ENCODE data around the gene ZBTB7C. TPM values are rescaled to one million over a fixed set of nuclear protein-coding genes. Genes with fewer than 3 reads are reported as not detected.

ZBTB7C gene
- polyA plus RNA-seq, 1 donor (not counting 4 experiments of a cell fraction or from before 2014, with no cell fraction given), result 0.58 TPM

DNA sequence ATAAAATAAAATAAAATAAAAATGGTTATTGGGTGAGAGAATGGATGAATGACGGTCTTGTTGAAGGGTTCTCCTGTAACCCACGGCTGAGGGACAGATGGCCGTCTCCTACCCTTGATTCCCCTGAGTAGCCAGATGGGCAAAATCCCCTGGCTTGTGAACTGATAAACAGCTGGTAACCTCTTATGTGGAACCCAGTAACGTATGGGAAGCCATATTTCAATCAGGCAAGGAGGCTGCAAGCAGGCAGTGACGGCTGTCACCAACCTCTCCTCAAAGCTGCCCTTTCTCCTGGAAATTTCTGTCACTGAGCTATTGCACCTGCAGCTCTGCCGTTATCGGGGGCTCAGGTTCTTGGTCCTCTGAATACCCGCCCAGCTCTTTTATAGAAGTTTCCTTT, 313.5 kb downstream of the ZBTB7C start:
- no peak for TF ChIP-seq EZH2 (IDR thresholded peaks at IDR 0.05; ENCODE audit: low read length)
- TF ChIP-seq, protein P1, sequence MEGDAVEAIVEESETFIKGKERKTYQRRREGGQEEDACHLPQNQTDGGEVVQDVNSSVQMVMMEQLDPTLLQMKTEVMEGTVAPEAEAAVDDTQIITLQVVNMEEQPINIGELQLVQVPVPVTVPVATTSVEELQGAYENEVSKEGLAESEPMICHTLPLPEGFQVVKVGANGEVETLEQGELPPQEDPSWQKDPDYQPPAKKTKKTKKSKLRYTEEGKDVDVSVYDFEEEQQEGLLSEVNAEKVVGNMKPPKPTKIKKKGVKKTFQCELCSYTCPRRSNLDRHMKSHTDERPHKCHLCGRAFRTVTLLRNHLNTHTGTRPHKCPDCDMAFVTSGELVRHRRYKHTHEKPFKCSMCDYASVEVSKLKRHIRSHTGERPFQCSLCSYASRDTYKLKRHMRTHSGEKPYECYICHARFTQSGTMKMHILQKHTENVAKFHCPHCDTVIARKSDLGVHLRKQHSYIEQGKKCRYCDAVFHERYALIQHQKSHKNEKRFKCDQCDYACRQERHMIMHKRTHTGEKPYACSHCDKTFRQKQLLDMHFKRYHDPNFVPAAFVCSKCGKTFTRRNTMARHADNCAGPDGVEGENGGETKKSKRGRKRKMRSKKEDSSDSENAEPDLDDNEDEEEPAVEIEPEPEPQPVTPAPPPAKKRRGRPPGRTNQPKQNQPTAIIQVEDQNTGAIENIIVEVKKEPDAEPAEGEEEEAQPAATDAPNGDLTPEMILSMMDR (optimal IDR thresholded peaks at IDR 0.05 in 1 of 3, IDR thresholded peaks at IDR 0.05 in 1 of 3, conservative IDR thresholded peaks at IDR 0.05 in 1 of 3; ENCODE audit: extremely low read depth in 1 of 3, insufficient read depth in 2 of 3, low read length in 3 of 3), result no peak
- no peaks in the 10 kb centered on the region for H4K20me1 ChIP-seq (ENCODE audit: control insufficient read depth, extremely low read depth, insufficient read depth, low read length)
- H3K27me3 ChIP-seq (ENCODE audit: control insufficient read depth, extremely low read depth, insufficient read depth, low read length), result peaks cover 1% of the 10 kb centered on the region
- H3K4me2 ChIP-seq (ENCODE audit: control insufficient read depth, extremely low read depth, insufficient read depth, low read depth, low read length), result no peak overlapping the region
- H2AFZ ChIP-seq (ENCODE audit: control insufficient read depth, low read length), result no peak overlapping the region
- no peak overlapping the region for H3K4me3 ChIP-seq (ENCODE audit: control insufficient read depth in 2 of 3, extremely low read depth in 1 of 3, insufficient read depth in 2 of 3, low read depth in 1 of 3, low read length in 3 of 3)
- no peaks in the 10 kb centered on the region for H3K9me1 ChIP-seq (ENCODE audit: control insufficient read depth, extremely low read depth, insufficient read depth, low read length)
- H3K79me2 ChIP-seq (ENCODE audit: control insufficient read depth, insufficient read depth, low read length), result no peaks in the 10 kb centered on the region
- no peaks in the 10 kb centered on the region for H3K36me3 ChIP-seq (ENCODE audit: control insufficient read depth in 2 of 2, extremely low read depth in 1 of 2, insufficient read depth in 2 of 2, low read length in 2 of 2)
- H3K27ac ChIP-seq (ENCODE audit: control insufficient read depth, insufficient read depth, low read length), result no peak overlapping the region
- dilution Hi-C loops (cut with MboI; ENCODE audit: extremely low pct_ligation_motif_present, low sequenced_read_pairs), result no loop called here
- FAIRE-seq (no peak), DNase-seq (ENCODE audit: low read depth, low spot score) (no peak)
- H3K9ac ChIP-seq (ENCODE audit: control insufficient read depth, extremely low read depth, insufficient read depth, low read length), result no peak overlapping the region
- H3K4me1 ChIP-seq (ENCODE audit: control insufficient read depth, extremely low read depth, insufficient read depth, low read length), result peaks cover 13% of the 10 kb centered on the region
- H3K9me3 ChIP-seq (ENCODE audit: control insufficient read depth, low read depth, low read length), result no peaks in the 10 kb centered on the region

DNA sequence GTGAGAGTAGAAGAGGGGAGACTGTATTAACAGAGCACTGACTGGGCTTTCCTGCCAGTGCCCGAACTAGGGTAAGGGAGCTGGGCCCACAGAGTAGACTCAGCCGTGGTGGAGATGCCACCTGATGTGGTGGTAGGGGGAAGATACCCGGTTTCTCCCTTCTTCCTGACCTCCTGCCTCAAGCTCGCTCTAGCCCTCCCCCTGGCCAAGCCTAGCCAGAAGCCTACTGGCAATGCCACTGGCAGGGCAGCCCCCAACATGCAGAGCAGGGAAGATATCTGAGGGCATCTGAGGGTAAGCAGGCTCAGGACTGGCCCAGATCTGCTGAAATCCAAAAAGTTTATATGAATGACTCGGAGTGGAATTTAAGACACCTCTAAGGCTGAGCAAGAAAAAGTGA, 316.1 kb downstream of the ZBTB7C start:
- no peaks in the 10 kb centered on the region for H3K79me2 ChIP-seq (ENCODE audit: control insufficient read depth, insufficient read depth, low read length)
- H4K20me1 ChIP-seq (ENCODE audit: control insufficient read depth, extremely low read depth, insufficient read depth, low read length), result no peaks in the 10 kb centered on the region
- H3K9me3 ChIP-seq (ENCODE audit: control insufficient read depth, low read depth, low read length), result no peaks in the 10 kb centered on the region
- no peak overlapping the region for H3K4me2 ChIP-seq (ENCODE audit: control insufficient read depth, extremely low read depth, insufficient read depth, low read depth, low read length)
- dilution Hi-C loops (cut with MboI; ENCODE audit: extremely low pct_ligation_motif_present, low sequenced_read_pairs), result no loop called here
- no peak for FAIRE-seq
- no peak overlapping the region for H3K27ac ChIP-seq (ENCODE audit: control insufficient read depth, insufficient read depth, low read length)
- H3K27me3 ChIP-seq (ENCODE audit: control insufficient read depth, extremely low read depth, insufficient read depth, low read length), result no peaks in the 10 kb centered on the region
- TF ChIP-seq, protein P1 (optimal IDR thresholded peaks at IDR 0.05 in 1 of 3, IDR thresholded peaks at IDR 0.05 in 1 of 3, conservative IDR thresholded peaks at IDR 0.05 in 1 of 3; ENCODE audit: extremely low read depth in 1 of 3, insufficient read depth in 2 of 3, low read length in 3 of 3), result no peak
- no peak for TF ChIP-seq EZH2 (IDR thresholded peaks at IDR 0.05; ENCODE audit: low read length)
- H3K9ac ChIP-seq (ENCODE audit: control insufficient read depth, extremely low read depth, insufficient read depth, low read length), result no peak overlapping the region
- no peaks in the 10 kb centered on the region for H3K36me3 ChIP-seq (ENCODE audit: control insufficient read depth in 2 of 2, extremely low read depth in 1 of 2, insufficient read depth in 2 of 2, low read length in 2 of 2)
- DNase-seq (ENCODE audit: low read depth, low spot score), result no peak
- H3K4me3 ChIP-seq (ENCODE audit: control insufficient read depth in 2 of 3, extremely low read depth in 1 of 3, insufficient read depth in 2 of 3, low read depth in 1 of 3, low read length in 3 of 3), result no peak overlapping the region
- no peak overlapping the region for H2AFZ ChIP-seq (ENCODE audit: control insufficient read depth, low read length)
- no peaks in the 10 kb centered on the region for H3K9me1 ChIP-seq (ENCODE audit: control insufficient read depth, extremely low read depth, insufficient read depth, low read length)
- H3K4me1 ChIP-seq (ENCODE audit: control insufficient read depth, extremely low read depth, insufficient read depth, low read length), result peaks cover 6% of the 10 kb centered on the region
